Right hindlimb (tissue), 1 donor: Measurements from ENCODE around the gene ADAMTS7.
"Not testable (repeated sequence)": the region's sequence is repeated elsewhere in the genome, so short reads cannot be mapped to it uniquely, and the experiment has no call there.

Source experiments
- DNase-seq: peaks from one replicate; pipeline ENCODE4 v3.0.0-alpha.2; 2018

Gene ADAMTS7, protein sequence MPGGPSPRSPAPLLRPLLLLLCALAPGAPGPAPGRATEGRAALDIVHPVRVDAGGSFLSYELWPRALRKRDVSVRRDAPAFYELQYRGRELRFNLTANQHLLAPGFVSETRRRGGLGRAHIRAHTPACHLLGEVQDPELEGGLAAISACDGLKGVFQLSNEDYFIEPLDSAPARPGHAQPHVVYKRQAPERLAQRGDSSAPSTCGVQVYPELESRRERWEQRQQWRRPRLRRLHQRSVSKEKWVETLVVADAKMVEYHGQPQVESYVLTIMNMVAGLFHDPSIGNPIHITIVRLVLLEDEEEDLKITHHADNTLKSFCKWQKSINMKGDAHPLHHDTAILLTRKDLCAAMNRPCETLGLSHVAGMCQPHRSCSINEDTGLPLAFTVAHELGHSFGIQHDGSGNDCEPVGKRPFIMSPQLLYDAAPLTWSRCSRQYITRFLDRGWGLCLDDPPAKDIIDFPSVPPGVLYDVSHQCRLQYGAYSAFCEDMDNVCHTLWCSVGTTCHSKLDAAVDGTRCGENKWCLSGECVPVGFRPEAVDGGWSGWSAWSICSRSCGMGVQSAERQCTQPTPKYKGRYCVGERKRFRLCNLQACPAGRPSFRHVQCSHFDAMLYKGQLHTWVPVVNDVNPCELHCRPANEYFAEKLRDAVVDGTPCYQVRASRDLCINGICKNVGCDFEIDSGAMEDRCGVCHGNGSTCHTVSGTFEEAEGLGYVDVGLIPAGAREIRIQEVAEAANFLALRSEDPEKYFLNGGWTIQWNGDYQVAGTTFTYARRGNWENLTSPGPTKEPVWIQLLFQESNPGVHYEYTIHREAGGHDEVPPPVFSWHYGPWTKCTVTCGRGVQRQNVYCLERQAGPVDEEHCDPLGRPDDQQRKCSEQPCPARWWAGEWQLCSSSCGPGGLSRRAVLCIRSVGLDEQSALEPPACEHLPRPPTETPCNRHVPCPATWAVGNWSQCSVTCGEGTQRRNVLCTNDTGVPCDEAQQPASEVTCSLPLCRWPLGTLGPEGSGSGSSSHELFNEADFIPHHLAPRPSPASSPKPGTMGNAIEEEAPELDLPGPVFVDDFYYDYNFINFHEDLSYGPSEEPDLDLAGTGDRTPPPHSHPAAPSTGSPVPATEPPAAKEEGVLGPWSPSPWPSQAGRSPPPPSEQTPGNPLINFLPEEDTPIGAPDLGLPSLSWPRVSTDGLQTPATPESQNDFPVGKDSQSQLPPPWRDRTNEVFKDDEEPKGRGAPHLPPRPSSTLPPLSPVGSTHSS (N-terminal part only)

DNA sequence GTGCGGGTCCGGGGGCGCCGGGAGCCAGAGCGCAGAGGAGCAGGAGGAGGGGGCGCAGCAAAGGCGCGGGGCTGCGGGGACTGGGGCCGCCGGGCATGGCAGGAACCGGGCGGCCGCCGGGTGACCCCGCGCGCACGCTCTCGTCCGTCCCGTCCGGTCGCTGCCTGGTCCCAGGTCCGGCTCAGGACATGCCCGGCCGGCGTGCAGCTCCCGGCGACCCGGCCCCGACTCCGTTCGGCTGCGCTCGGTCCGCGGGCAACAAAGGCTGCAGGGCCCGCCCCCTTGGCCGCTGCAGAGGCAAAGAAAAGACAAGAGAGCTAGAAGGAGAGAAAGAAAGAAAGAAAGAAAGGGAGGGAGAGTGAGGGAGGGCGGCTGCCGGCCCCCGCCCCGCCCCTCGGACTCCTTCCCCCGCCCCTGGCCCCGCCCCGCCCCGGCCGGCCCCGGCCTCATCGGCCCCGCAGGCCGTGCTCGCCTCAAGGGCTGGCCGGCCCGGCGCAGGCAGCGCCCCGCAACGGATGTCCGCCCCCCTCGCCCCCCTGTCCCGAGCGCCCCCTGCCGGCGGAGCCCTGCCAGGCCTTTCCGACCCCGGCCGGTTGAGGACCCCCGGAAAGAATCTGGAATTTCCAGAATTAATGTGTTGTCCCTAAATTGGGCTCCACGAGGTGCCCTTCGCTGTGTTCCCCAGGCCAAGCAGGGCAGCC lies at the start of gene ADAMTS7:
TSS of gene ADAMTS7 (minus strand) at position 341 of the 701 bp plus-strand sequence. CDS start at position 97, 244 bp downstream.
- peak; percentile 86 for DNase-seq

DNA sequence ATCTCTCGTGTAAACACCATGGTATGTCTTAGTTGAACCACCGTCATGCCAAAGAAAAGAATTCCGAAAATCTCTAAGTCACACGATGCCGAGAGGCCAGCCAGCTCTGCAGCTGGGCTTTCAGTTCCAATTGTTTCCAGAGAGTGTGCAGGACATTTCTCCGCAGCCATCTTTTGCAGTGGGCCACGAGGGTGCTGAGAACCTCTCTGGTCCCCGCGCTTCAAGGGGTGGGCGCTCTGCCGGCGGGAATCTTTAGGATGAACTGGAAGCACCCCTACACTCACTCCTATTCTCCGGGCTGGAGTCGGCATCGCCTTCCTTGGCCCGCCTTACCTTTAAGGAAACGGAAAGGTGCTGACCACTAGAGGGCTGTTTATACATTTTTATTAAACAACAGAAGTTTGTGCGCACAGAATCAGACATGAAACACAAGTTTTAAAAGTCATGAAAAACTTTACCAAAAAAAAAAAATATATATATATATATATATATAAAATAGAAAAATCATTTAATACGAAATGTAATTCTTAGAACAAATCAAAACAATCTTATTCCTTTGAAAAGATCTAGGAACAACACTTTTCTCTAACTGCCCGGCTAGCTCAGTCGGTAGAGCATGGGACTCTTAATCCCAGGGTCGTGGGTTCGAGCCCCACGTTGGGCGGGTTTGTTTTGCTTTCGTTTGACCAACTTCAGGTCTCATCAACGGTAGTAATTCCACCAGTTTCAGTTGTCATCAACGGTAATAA lies 48.9 kb upstream of the ADAMTS7 start:
- DNase-seq, result peak; percentile 81

DNA sequence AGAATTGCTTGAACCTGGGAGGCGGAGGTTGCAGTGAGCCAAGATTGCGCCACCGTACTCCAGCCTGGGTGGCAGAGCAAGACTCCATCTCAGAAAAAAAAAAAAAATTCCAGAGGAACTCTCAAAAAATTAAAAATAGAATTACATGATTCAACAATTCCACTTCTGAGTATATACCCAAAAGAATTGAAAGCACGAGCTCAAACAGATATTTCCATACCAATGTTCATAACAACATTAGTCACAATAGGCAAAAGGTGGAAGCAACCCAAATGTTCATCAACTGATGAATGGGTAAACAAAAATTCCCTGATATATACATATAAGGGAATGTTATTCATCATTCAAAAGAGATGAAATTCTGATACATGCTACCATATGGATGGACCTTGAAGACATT lies 44.5 kb upstream of the ADAMTS7 start:
- no peak for DNase-seq

DNA sequence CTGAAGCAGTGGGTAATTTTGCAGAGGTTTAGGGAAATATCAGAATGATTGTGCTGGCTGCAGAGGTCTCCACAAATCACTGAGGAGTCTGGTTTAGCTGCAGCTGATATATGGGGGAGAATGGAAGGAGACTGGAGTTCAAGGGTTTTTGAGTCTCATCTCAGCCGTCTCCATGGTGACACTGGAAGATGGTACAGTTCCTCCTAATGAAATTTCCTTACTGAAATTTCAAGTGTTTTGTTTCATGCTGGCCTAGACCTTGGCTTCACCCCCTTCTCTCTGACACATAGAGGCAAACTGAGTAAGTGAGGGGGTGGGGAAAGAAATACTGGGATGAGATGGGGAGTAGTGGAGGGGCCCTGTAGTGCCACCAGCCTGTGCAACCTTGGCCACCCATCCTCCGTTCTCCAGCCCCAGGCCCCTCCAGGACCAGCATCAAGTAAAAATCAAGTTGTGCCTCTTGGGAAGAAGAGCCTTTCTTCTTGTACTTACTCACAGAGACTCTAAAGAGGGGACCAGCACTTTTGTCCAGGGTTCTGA lies 43.6 kb upstream of the ADAMTS7 start:
- DNase-seq, result no peak

DNA sequence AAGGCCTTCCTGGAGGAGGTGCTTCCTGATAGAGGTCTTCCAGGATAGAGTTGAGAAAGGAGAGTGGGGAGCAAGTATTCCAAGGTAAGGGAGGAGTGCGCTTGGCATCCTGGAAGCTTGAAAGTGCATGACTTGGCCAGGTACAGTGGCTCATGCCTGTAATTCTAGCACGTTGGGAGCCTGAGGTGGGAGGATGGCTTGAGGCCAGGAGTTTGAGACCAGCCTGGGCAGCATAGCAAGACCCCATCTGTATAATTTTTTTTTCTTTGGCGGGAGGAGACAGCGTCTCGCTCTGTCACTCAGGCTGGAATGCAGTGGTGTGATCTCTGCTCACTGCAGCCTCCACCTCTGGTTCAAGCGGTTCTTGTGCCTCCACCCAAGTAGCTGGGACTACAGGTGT lies 42.2 kb upstream of the ADAMTS7 start:
- no peak for DNase-seq

DNA sequence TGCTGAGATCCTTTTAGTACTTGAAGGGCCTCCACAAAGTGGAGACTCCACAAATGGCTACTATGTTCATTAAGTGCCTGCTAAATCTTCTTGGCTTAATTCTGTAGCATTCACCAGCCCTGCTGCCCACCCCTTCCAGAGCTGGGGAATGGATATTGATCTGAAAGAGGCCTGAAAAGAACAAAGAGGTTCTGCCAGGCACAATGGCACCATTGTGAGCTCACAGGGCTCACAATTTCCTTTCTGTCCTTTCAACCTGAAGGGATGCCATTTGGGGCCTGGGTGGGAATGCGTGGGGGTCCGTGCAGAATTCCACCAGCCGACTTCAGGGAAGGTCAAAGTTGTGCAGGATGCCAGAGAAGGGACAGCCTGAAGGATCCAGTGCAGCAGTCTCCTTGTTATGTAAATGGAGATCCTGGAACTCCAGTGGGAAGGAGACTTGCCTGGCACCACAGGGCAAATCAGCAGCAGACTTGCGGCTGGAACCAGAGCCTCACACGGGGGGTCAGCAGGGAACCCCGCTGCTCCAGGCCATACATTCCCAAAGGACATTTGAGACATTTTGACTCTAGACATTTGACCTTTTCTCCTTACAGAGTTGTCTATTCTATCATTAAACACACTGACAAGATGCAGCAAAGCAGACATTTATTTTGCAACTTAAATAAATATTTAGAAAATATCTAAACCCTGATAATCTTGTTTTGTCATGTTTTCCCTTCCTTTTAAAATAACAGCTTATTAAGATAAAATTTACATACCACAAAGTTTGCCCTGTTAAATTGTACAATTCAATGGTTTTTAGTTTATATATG lies 39.9 kb upstream of the ADAMTS7 start:
- DNase-seq, result no peak

DNA sequence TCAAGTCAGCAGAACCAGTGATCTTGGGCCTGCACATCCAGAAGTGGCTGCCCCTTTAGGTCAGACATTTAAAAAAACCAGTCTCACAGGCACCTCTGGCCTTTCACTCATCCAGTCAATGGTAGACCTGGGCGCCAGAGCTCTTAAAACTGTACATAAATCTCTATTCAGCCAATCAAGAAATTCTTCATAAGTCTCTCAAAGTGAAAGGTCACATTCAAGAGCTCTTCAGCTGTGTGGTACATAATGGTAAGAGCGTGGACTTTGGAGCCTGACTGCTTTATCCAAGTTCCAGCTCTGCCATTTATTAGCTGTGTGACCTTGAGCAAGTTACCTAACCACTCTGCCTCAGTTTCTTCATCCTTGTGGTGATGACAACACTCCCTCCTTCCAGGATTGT lies 39.1 kb upstream of the ADAMTS7 start:
- DNase-seq, result no peak

DNA sequence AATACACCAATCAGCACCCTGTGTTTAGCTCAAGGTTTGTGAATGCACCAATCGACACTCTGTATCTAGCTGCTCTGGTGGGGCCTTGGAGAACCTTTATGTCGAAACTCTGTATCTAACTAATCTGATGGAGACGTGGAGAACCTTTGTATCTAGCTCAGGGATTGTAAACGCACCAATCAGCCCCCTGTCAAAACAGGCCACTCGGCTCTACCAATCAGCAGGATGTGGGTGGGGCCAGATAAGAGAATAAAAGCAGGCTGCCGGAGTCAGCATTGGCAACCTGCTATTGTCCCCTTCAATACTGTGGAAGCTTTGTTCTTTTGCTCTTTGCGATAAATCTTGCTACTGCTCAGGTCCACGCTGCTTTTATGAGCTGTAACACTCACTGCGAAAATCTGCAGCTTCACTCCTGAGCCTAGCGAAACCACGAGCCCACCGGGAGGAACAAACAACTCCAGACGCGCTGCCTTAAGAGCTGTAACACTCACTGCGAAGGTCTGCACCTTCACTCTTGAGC lies 36.2 kb upstream of the ADAMTS7 start:
- not testable (repeated sequence) for DNase-seq

DNA sequence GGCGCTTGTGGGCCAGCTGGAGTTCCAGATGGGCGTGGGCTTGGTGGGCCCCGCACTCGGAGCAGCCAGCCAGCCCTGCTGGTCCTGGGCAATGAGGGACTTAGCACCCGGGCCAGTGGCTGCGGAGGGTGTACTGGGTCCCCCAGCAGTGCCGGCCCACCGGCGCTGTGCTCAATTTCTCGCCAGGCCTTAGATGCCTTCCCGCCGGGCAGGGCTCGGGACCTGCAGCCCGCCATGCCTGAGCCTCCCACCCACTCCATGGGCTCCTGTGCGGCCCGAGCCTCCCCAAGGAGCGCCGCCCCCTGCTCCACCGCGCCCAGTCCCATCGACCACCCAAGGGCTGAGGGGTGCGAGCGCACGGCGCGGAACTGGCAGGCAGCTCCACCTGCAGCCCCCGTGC lies 35.6 kb upstream of the ADAMTS7 start:
- DNase-seq, result not testable (repeated sequence)

DNA sequence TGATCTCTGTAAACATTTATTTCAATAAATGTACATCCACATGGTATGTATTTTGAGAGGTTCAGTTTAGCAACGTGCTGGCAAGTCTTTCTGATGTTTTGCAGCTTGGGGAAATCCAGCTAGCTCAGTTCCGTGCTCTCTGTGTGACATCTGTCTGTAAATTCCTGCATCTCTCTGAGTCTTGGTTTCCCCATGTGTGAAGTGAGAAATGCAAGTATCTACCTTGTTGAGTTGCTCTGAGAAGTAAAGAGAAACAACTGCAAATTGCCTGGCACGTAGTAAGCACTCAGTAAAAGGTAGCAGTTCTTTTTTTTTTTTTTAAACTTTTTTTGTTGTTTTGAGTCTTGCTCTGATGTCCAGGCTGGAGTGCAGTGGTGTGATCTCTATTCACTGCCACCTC lies 31.3 kb upstream of the ADAMTS7 start:
- no peak for DNase-seq

DNA sequence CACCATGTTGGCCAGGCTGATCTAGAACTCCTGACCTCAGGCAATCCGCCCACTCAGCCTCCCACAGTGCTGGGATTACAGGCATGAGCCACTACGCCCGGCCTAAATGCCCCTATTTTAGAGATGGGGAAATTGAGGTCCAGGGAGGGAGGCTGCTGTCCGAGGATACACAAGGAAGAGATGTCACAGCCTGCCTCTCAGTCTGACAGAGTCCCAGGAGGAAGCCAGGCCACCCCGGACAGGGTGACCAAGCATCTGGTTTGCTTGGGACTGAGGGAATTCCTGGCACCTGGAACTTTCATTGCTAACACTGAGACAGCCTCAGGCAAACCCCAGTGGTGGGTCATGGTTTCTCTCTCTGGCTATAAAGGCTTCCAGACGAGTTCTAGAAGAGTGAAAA lies 30.6 kb upstream of the ADAMTS7 start:
- no peak for DNase-seq

DNA sequence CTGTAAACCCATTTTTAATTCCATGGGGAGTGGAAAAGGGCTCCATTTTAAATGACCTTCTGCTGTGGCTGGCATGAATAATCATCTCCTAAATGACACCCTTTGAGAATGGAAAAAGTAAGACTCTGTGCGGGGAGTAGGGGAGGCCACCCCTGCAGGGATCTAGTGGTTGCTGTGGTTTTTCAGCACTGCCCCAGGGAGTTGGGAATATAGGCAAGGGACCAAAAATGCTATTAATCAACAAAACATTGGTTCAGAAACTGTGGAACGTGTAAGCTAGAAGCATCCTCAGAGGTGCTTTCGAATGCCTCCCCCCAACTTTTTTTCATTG lies 30.1 kb upstream of the ADAMTS7 start:
- no peak for DNase-seq

DNA sequence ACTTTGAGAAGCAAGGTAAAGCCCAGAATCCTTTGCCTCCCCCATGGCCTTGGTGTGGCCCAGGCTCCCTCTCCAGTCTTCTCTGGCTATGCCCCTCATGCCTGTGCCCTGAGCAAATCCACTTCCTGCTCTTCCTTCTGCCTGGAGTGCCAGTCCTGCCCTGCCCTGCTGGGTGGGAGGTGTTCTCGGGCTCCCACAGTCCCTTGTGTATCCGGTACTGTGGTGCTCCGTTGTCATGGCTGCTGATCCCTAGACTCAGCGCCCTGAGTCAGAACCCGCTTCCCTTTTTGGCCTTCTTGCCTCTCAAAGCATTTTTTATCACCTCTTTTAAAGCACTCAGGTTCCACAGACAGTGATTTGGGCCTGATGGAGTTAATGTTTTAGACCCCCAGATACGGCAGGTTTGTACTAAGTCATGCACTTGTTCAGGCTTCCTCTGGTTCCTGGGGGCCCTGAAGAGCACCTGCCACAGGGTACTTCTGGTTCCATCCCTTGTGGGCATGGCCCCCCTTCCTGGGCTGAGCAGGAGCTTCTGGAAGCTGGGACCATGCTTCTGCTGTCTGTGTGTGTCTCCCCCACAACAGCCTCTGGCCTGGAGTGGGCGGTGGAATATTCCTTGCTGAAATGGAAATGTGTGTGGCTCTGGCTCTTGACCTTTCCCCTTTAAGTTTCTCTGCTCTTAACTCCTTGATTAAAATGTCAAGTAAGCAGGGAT lies 29.6 kb upstream of the ADAMTS7 start:
- DNase-seq, result peak; percentile 34

DNA sequence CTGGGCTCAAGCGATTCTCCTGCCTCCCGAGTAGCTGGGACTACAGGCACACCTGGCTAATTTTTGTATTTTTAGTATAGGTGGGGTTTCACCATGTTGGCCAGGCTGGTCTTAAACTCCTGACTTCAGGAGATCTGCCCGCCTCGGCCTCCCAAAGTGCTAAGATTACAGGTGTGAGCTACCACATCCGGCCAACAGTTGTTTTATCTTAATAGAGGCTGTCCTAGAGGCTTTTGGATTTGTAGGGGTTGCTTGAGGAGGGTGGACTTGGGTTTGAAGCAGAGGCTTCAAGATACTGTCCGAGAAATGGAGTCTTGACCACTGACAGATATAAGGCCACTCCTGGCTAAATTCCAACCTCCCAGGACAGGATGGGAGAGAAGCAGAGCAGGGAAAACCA lies 27.9 kb upstream of the ADAMTS7 start:
- not testable (repeated sequence) for DNase-seq

DNA sequence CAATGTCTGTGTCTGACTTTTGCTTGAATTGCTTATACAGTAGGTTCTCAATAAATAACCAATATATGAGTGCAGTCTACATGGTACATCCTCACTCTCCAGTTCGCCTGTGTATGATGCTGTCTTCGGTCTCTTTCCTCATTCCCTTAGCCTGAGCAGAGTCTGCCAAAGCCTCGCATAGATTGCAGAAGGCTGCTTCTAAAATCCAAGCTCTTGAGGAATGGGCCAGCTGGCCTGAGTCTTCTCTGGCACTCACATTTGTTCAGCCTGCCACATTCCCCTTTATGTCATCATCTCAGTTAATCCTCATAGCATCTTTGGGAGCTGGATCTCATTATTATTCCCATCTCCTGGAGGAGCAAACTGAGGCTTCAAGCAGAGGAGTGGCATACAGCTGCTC lies 27.2 kb upstream of the ADAMTS7 start:
- peak; percentile 68 for DNase-seq

DNA sequence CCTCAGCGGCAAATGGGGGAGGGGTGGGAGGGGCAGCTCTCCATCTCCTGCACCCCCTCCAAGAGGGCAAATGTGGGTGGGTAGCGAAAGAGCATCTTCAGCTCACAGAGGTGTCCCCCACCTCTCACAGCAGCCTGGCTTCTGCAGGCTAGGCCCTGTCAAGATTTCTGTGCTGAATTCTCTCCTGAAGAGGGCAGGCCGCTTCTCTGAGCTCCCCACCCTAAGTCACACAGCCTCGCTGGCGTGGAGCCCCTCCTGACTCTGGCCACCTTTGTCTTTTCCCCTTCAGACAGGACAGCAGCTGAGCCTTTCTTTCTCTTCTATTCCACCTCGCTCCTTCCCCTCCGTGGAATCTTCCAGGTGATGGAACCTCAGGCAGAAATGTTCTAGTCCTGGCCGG lies 26.3 kb upstream of the ADAMTS7 start:
- DNase-seq, result no peak

DNA sequence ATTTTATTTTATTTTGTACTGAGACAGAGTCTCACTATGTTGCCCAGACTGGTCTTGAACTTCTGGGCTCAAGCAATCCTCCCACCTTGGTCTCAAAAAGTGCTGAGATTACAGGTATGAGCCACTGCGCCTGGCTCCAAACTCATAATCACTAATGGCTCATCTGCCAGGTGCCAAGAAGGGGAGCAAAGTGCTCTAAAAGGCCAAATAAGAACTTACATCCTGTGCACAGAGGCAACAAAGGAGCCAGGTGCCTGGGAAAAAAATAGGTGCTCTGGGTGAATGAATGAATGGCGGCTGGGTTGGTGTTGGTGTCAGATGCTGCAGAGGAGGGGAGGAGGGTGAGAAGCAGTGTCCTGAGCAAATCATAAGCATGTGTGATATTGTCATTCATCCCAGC lies 25.9 kb upstream of the ADAMTS7 start:
- DNase-seq, result no peak

DNA sequence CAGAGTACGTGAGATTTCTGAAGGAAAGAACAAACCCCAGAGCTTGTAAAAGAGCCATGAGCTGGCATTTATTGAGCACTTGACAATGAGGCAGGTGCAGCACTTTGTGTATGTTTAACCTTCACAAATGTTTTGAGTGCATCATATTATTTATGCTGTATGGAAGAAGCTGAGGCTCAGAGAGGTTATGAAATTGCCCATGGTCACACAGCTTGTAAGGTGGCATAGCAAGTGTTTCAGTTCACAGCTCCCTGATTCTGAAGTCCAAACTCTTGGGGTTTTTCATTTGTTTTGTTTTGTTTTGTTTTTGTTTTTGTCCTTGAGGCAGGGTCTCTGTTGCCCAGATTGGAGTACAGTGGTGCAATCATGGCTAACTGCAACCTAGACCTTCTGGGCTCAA lies 25.1 kb upstream of the ADAMTS7 start:
- DNase-seq, result no peak
